ENCODE results near the gene TACR2. TPM values are rescaled to one million over a fixed set of nuclear protein-coding genes. Genes with fewer than 3 reads are reported as not detected.

TACR2 gene
- total and polyA plus RNA-seq, 2 of the 13 experiments (the other 11 are each of a cell fraction or from before 2014, with no cell fraction given): 0.04 TPM; not detected in 1

DNA sequence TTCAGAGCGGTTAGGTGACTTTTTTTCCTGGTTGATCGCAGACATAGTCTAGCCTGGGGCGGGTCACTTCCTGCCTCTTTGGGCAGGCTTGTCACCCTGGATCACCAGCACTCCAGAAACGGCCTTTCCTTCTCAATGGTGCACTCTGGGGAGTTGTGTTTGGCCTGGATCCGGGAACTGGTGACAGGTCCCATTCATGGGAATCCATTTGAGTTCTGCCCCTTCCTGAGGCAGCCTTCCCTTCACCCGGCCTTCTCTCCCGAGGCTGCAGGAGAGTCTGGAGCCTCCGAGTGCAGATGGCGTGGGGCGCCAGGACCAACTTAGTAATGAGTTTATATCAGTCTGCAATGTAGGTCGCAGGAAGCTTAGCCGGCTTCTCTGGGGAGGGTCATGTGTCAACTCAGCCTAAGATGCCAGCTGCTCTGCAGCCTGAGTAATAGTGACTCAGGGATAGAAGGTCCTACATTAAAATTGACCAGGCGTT is 54.2 kb downstream of the TACR2 start:
- H3K27me3 ChIP-seq (ENCODE audit: control insufficient read depth in 1 of 2, insufficient read depth in 2 of 2, low read length in 2 of 2): peaks cover 0 to 23% of the 10 kb centered on the region in 2 experiments; a peak in 2 of 5 replicates
- no peak overlapping the region for H3K27ac ChIP-seq (ENCODE audit: extremely low read length, insufficient read depth, low read length)
- no peak overlapping the region for H2AFZ ChIP-seq (ENCODE audit: low read length)
- FAIRE-seq: no peak
- BruUV-seq (replicated peaks): no TSS peak
- 40% methylated on average over 10 of the region's 13 CpGs for WGBS (ENCODE audit: low lambda C conversion rate)
- TF ChIP-seq, protein P1, sequence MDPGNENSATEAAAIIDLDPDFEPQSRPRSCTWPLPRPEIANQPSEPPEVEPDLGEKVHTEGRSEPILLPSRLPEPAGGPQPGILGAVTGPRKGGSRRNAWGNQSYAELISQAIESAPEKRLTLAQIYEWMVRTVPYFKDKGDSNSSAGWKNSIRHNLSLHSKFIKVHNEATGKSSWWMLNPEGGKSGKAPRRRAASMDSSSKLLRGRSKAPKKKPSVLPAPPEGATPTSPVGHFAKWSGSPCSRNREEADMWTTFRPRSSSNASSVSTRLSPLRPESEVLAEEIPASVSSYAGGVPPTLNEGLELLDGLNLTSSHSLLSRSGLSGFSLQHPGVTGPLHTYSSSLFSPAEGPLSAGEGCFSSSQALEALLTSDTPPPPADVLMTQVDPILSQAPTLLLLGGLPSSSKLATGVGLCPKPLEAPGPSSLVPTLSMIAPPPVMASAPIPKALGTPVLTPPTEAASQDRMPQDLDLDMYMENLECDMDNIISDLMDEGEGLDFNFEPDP (CRISPR knock-in tag; conservative IDR thresholded peaks at IDR 0.05): no peak
- TF ChIP-seq MBD4 (IDR thresholded peaks at IDR 0.05; ENCODE audit: borderline replicate concordance, low read length): no peak
- TF ChIP-seq AGO2 (optimal IDR thresholded peaks at IDR 0.05; ENCODE audit: low read depth, low read length): no peak
- no peak for TF ChIP-seq RBM39 (IDR thresholded peaks at IDR 0.05; ENCODE audit: low read depth, low read length, poor library complexity, severe bottlenecking)
- TF ChIP-seq KLF13 (CRISPR knock-in tag; IDR thresholded peaks at IDR 0.05): no peak
- TF ChIP-seq IRX3 (CRISPR knock-in tag; IDR thresholded peaks at IDR 0.05; ENCODE audit: borderline replicate concordance, low read depth): no peak
- no peak for TF ChIP-seq TOE1 (CRISPR knock-in tag; IDR thresholded peaks at IDR 0.05)
- TF ChIP-seq, protein P2, sequence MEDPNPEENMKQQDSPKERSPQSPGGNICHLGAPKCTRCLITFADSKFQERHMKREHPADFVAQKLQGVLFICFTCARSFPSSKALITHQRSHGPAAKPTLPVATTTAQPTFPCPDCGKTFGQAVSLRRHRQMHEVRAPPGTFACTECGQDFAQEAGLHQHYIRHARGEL (CRISPR knock-in tag; IDR thresholded peaks at IDR 0.05): no peak
- TF ChIP-seq POGZ (CRISPR knock-in tag; IDR thresholded peaks at IDR 0.05): no peak
- TF ChIP-seq, protein P3, sequence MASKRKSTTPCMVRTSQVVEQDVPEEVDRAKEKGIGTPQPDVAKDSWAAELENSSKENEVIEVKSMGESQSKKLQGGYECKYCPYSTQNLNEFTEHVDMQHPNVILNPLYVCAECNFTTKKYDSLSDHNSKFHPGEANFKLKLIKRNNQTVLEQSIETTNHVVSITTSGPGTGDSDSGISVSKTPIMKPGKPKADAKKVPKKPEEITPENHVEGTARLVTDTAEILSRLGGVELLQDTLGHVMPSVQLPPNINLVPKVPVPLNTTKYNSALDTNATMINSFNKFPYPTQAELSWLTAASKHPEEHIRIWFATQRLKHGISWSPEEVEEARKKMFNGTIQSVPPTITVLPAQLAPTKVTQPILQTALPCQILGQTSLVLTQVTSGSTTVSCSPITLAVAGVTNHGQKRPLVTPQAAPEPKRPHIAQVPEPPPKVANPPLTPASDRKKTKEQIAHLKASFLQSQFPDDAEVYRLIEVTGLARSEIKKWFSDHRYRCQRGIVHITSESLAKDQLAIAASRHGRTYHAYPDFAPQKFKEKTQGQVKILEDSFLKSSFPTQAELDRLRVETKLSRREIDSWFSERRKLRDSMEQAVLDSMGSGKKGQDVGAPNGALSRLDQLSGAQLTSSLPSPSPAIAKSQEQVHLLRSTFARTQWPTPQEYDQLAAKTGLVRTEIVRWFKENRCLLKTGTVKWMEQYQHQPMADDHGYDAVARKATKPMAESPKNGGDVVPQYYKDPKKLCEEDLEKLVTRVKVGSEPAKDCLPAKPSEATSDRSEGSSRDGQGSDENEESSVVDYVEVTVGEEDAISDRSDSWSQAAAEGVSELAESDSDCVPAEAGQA (IDR thresholded peaks at IDR 0.05; ENCODE audit: low read depth): no peak
- TF ChIP-seq, protein P3 (CRISPR knock-in tag; IDR thresholded peaks at IDR 0.05; ENCODE audit: borderline replicate concordance): no peak
- no peak for TF ChIP-seq RXRA (CRISPR knock-in tag; IDR thresholded peaks at IDR 0.05)
- no peak for TF ChIP-seq GATA4 (IDR thresholded peaks at IDR 0.05; ENCODE audit: borderline replicate concordance, low read depth)
- TF ChIP-seq ZFP36L2 (CRISPR knock-in tag; IDR thresholded peaks at IDR 0.05): no peak
- TF ChIP-seq, protein P4, sequence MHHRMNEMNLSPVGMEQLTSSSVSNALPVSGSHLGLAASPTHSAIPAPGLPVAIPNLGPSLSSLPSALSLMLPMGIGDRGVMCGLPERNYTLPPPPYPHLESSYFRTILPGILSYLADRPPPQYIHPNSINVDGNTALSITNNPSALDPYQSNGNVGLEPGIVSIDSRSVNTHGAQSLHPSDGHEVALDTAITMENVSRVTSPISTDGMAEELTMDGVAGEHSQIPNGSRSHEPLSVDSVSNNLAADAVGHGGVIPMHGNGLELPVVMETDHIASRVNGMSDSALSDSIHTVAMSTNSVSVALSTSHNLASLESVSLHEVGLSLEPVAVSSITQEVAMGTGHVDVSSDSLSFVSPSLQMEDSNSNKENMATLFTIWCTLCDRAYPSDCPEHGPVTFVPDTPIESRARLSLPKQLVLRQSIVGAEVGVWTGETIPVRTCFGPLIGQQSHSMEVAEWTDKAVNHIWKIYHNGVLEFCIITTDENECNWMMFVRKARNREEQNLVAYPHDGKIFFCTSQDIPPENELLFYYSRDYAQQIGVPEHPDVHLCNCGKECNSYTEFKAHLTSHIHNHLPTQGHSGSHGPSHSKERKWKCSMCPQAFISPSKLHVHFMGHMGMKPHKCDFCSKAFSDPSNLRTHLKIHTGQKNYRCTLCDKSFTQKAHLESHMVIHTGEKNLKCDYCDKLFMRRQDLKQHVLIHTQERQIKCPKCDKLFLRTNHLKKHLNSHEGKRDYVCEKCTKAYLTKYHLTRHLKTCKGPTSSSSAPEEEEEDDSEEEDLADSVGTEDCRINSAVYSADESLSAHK (CRISPR knock-in tag; IDR thresholded peaks at IDR 0.05; ENCODE audit: borderline replicate concordance): no peak
- no peak for TF ChIP-seq ZNF878 (CRISPR knock-in tag; IDR thresholded peaks at IDR 0.05)
- H3K4me2 ChIP-seq (ENCODE audit: low read depth, low read length): no peak overlapping the region
- no peak for ATAC-seq
- H3K79me2 ChIP-seq (ENCODE audit: insufficient read depth, low read length): no peaks in the 10 kb centered on the region
- ChIA-PET POLR2A (no interaction called here), CTCF (ENCODE audit: low intra/inter-chr PET ratio, low total read pairs) (no interaction called here)
- no peaks in the 10 kb centered on the region for H3K36me3 ChIP-seq (replicated peaks in 1 of 2; ENCODE audit: control insufficient read depth in 1 of 2, insufficient read depth in 2 of 2, low read length in 2 of 2)
- H3K9me3 ChIP-seq (ENCODE audit: low read length): no peaks in the 10 kb centered on the region
- no peaks in the 10 kb centered on the region for H4K20me1 ChIP-seq (ENCODE audit: insufficient read depth, low read length)
- intact Hi-C loops (cut with micrococcal nuclease; ENCODE audit: unreplicated experiment) (no loop called here), in situ Hi-C loops (cut with HindIII; ENCODE audit: extremely low pct_ligation_motif_present, low pct_unique_long_range_greater_than_20kb) (no loop called here)
- H3K4me3 ChIP-seq (replicated peaks in 1 of 3; ENCODE audit: insufficient read depth in 1 of 3, low read depth in 2 of 3, low read length in 3 of 3): no peak overlapping the region
- no peaks in the 10 kb centered on the region for H3K4me1 ChIP-seq (ENCODE audit: insufficient read depth, low read length)
- H3K9ac ChIP-seq (ENCODE audit: insufficient read depth, low read depth, low read length): no peak overlapping the region
- no peak for DNase-seq (ENCODE audit: low spot score)

All from HepG2 (cell line).